HG03439 (cell line): Measurements from ENCODE around the gene FAM163B.

Experiments
- ATAC-seq: cut with Tn5 transposase; IDR thresholded peaks from one replicate; pipeline ENCODE4 v1.9.1; 2021; ENCODE audit warnings: mild to moderate bottlenecking, moderate library complexity; ENCODE audit not compliant: unreplicated experiment

FAM163B gene

GRCh38 chr9:133583111-133583510, 26.1 kb downstream of the FAM163B start:
- no peak for ATAC-seq

GRCh38 chr9:133582501-133583045, 26.6 kb downstream of the FAM163B start:
- no peak for ATAC-seq

DNA sequence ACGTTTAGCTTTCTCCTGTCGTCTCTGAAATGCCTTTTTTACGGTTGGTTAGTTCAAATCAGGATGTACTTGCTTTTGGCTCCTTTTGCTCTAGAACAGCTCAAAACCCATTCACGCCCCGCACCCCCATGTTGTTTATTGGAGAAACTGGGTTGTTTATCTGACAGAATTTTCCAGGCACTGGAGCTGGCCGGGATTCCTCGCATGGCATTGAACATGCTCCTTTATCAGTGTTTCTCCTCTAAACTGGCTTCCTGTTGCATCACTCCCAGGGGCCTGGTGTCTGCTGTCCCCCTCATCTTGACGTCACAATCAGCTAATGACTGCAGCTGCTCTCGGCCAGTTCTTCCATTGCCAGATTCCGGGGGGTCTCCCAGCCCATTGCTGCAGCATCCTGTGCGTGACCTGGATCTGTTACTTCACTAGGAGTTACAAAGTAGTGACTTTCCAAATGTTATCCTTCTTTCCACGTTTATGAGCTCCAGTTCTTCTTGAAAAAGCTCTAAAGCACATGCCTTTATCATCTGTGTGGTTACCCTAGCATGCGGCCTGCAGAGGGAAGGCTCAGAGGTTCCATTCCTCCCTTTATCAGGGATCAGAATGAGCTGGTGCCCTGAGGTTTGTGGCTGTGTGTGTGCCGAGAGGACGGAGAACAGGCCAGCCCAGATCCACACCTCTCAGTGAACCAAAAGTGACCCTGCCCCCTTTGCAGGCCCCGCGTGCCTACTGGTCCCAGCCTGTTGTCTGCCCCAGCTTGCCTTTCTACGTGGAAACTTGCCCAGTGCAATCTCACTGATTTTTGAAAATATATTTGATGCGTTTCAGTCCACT, 27.5 kb downstream of the FAM163B start:
- no peak for ATAC-seq

GRCh38 chr9:133581011-133581410, 28.2 kb downstream of the FAM163B start:
- no peak for ATAC-seq

DNA sequence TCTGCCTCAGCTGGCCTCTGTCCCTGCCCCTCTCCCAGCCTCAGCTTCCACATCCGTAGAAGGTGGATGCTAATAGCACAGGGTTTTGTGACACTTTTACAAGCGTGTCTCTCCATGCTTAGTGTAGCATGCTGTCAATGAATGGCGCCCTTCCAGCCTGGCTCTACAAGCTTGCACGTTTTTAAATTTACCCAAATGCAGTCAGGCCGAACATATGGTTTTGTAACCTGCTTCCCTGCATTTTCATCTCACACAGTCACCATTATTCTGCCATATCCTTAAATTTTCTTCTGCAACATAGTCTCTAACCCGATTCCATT, 28.8 kb downstream of the FAM163B start:
- no peak for ATAC-seq

DNA sequence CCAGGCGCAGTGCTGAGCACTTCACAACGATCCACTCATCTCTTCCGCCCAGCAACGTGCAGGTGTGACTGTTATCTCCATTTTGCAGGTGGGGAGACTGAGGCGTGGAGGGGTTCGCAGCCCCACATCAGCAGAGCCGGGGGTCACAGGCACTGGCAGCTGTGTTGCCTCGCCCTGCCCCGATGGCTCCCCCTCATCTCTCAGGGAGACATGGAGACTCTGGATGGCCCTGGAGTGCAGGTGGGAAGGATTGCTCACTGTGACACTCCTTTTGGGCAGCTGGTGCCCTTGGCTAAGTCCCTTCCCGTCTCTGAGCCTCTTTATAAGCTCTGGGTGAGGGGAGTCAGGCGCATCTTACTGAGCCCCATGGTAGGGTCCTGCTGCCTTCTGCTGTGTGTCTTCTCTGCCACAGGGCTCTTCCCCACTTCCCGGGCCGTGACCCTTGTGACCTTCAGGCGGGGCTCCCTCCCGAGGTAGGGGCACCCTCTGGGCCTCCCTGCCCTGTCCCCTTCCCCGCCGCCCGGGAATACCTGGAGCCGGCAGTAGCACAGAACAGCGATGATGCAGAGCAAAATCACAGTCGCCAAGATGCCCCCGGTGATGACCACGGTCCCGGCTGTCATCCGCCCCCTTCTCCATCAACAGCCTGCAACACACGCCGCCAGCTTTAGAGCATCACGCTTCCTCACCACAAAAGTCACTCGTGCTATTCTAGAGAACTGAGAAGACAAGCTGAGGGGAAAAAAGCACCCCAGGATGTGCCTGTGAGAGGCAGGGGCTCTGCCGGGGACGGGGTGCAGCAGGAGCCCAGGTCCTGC, 29.4 kb downstream of the FAM163B start:
- no peak for ATAC-seq

DNA sequence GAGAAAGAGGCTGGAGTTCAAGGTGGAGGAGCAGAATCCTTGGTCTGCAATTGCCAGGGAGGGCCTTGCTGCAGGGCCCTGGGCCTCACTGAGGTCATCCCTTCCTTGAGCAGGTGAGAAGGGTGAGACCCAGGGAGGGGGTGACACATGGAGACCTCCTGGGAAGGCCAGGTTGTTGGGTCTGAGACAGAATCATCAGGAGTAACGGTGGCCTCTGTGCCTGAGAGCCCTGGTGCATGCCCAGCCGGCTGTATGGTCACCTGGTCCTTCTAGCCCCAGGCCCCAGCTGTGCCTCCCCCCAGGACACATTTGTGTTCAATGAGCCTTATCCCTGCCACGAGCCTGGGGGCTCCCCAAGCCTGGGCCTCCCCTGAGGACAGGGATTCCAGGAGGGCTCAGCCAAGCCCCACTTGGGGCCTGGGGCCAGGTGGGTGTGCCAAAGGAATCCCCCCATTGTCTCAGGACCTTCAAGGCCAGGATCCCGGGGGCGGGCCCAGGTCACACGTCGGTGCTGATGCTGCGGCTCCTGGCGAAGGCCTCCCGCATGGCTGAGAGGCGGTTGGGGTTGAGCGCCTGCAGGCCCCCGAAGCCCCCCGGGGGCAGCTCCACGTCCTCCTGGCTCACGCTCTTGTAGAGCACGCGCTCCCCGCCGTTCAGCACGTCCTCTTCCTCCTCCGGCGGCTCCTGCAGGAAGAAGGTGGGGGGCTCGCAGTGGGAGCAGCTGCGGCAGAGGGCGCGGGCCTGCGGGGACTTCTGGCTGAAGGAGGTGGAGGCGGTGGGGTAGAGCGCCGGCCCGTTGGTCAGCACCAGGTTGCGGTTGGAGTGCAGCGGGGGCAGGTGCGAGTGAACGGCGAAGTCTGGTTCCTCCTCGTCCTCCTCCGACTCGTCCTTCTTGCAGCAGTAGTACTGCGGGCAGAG, 30.4 kb downstream of the FAM163B start:
- ATAC-seq: no peak

- ATAC-seq: no peak
Observed at GRCh38 chr9:133577737-133578112, 31.5 kb downstream of the FAM163B start.

DNA sequence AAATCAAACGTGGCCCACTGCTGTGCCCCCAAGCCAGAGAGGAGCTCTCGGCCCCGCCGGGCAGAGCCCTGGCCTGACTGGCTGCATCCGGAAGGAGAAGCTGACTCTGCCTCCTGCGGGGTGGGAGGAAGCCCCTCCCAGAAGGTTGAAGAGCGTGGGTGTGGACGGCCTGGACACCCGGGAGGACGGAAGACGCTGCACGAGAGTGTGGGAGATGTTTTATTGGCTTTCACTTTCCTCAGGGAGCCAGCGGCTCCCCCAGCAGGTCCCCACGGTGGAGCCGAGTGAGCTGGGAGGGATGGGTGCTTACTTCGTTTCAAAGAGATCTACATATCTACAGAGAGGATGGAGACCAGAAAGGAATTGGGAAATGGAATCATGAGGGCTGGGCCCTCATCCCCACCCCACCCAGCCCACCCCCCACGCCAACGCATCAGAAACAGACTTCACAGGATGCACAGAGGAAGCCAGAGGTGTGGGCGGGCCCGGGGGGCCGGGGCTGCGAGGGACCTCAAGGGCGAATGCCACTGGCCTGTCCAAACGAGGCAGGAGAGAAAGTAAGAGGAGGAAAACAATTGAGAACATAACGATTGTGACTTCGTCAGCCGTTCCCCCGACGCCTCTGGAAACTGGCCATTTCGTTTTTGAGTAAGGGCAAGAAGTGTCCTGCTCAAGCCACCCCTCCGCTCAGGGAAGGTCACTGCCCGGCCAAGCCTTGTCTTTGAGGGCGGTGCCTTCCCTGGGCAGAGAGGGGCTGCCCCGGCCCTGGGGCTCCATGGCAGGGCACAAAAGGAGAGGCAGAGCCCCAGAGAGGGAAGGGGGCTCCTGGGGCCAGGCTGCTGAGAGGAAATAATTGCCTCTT, 32.1 kb downstream of the FAM163B start:
- ATAC-seq: no peak

GRCh38 chr9:133576031-133576874, 32.9 kb downstream of the FAM163B start:
- no peak for ATAC-seq

DNA sequence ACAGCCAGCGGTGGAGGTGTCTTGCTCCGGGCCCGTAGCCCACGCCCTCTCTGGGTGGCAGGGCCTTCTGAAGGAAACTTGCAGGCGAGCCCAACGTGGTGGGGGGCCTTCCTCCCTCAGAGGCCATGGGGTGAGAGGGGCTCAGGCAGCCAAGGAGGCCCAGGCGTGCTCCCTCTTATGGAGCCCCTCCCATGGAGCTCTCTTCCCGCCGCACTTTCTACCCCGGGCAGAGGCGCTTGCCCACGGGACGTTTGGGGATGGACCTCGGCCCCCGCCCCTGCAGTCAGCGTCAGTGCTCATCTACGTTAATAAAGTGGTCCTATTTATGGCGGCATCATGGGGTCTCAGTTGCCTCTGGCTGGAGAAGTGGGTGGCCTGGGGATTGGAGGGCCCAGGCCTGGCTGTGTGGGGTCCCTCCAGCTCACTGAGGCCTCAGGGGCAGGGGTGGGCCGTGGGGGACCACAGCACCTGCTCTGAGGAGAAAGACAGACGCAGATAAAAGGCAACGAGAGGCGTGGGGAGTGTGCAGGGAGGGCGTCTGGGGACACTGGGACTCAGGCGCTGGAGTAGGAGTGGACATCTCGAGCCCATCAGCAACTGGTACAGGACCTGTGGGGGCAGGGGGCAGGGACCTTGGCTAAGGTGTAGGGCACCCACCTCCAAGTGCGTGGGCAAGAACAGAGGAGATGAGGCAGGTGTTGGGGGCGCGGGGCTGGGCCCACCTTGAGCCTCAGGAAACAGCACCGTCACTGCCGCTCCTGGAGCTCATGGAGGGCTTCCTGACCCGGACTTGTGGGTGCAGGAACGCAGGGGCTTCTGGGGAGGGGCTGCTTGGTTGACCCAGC, 33.8 kb downstream of the FAM163B start:
- ATAC-seq: no peak

DNA sequence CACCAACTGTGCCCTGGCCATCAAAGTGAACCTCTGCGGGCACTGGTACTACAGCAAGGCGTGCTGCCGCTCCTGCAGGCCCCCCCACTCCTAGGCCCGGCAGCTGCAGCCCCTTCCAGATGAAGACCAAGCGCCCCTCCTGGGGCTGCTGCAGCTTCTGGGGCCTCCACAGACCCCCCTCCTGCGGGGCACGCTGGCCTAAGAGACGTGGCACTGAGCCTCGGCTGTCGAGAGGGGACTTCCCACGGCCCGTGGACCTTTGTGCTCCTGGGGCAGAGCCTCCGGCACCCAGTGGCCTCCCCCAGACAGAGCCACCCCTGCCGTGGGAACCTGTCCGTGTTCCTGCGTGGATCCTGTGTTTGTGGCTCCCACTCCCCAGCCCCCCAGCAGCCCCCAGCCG, 34.4 kb downstream of the FAM163B start:
- ATAC-seq: no peak

- ATAC-seq: no peak
Observed at GRCh38 chr9:133573791-133574515, 35.2 kb downstream of the FAM163B start.

- no peak for ATAC-seq
Observed at GRCh38 chr9:133572821-133573361, 36.3 kb downstream of the FAM163B start.

DNA sequence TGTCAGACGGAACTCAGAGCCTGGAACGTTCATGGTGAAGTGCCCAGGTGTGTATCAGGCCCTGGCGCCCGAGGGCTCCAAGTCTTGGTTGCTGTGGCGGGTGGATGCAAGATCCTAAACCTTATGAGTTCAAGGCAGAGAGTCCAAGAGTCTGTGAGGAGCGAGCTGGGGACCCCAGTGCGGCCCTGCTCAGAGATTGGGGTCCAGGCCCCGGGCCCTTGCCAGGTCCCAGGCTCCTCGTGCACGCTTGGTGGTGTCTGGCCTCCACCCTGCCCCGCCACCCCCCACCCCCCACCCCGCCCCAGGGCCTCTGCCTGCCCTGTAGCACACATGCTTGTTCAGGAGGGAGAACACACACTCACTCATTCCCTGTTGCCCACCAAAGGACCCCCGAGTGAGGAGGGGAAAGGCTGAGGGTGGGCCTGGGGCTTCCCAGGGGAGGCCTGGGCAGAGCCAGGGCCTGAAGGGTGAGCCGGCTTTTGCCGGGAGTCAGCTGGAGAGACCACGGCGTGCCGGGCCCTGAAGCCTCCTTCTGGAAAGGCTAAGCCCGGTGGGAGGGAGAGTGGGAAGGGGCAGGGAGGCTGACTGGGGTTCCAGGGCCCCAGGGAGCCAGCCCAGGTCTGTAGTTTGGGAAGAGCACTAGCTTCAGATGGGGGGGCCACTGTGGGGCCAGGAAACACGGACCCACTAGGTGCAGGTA, 37.1 kb downstream of the FAM163B start:
- no peak for ATAC-seq

- ATAC-seq: no peak
Observed at GRCh38 chr9:133571391-133571890, 37.7 kb downstream of the FAM163B start.

- ATAC-seq: no peak
Observed at GRCh38 chr9:133570691-133571080, 38.5 kb downstream of the FAM163B start.
